ENCODE data around the gene CCDC158.

The CCDC158 gene

GRCh38 chr4:76342191-76342590, 78.8 kb downstream of the CCDC158 start:
- Histone ChIP-seq H4K91ac (ENCODE audit: low read depth, low read length, poor library complexity) (no peak overlapping the region), H3K27me3 (ENCODE audit: control insufficient read depth in 3 of 3, insufficient read depth in 3 of 3, low read depth in 1 of 3, low read length in 3 of 3) (peaks cover 0 to 17% (median 0%) of the 10 kb centered on the region in 3 experiments), H2BK15ac (ENCODE audit: low read length) (no peak overlapping the region), H3K36me3 (replicated peaks in 1 of 2; ENCODE audit: control insufficient read depth in 2 of 2, insufficient read depth in 2 of 2, low read length in 2 of 2) (no peaks in the 10 kb centered on the region), H2AFZ (ENCODE audit: low read length) (no peak overlapping the region), H3K9me3 (replicated peaks in 1 of 2; ENCODE audit: control insufficient read depth in 2 of 2, insufficient read depth in 1 of 2, low read depth in 1 of 2, low read length in 2 of 2) (no peaks in the 10 kb centered on the region), H3K14ac (ENCODE audit: low read length) (no peak overlapping the region), H3K4ac (ENCODE audit: low read length) (no peak overlapping the region), H3K4me1 (ENCODE audit: control insufficient read depth in 2 of 2, insufficient read depth in 1 of 2, low read depth in 1 of 2, low read length in 2 of 2) (peaks cover 4 to 6% of the 10 kb centered on the region in 2 donors), H3K27ac (replicated peaks; ENCODE audit: low read length) (no peak overlapping the region), H3K18ac (ENCODE audit: low read length) (no peak overlapping the region), H2BK120ac (ENCODE audit: low read depth, low read length) (no peak overlapping the region), H2AK5ac (ENCODE audit: low read depth, low read length) (no peak overlapping the region), H3K9ac (ENCODE audit: low read depth, low read length, poor library complexity) (no peak overlapping the region), H3K4me2 (ENCODE audit: insufficient read depth, low read length, poor library complexity, severe bottlenecking) (no peak overlapping the region), H3K4me3 (ENCODE audit: low read length in 2 of 2) (no peak overlapping the region), H3K79me1 (ENCODE audit: low read depth, low read length) (no peaks in the 10 kb centered on the region), H2BK12ac (ENCODE audit: low read length) (no peak overlapping the region), H4K8ac (ENCODE audit: low read depth, low read length) (no peak overlapping the region), H2BK5ac (ENCODE audit: low read length) (no peak overlapping the region), H3K23ac (ENCODE audit: low read depth, low read length, poor library complexity) (no peak overlapping the region)
- DNase-seq (ENCODE audit: low spot score): no peak
- no CpG with 5 or more reads among the region's 1 CpG for WGBS, 2 donors (ENCODE audit: extremely low coverage in 2 of 2, insufficient read length in 2 of 2, insufficient replicate concordance in 1 of 2)

- H3K9ac ChIP-seq (ENCODE audit: low read depth, low read length, poor library complexity): no peak overlapping the region
- DNase-seq (ENCODE audit: low spot score): no peak
- peaks cover 0 to 17% (median 0%) of the 10 kb centered on the region in 3 experiments for H3K27me3 ChIP-seq (ENCODE audit: control insufficient read depth in 3 of 3, insufficient read depth in 3 of 3, low read depth in 1 of 3, low read length in 3 of 3)
- no peak overlapping the region for H3K4ac ChIP-seq (ENCODE audit: low read length)
- H3K9me3 ChIP-seq (replicated peaks in 1 of 2; ENCODE audit: control insufficient read depth in 2 of 2, insufficient read depth in 1 of 2, low read depth in 1 of 2, low read length in 2 of 2): no peaks in the 10 kb centered on the region
- H3K18ac ChIP-seq (ENCODE audit: low read length): no peak overlapping the region
- H3K14ac ChIP-seq (ENCODE audit: low read length): no peak overlapping the region
- no peak overlapping the region for H2BK12ac ChIP-seq (ENCODE audit: low read length)
- H3K36me3 ChIP-seq (replicated peaks in 1 of 2; ENCODE audit: control insufficient read depth in 2 of 2, insufficient read depth in 2 of 2, low read length in 2 of 2): no peaks in the 10 kb centered on the region
- no peak overlapping the region for H2AK5ac ChIP-seq (ENCODE audit: low read depth, low read length)
- no peak overlapping the region for H3K4me3 ChIP-seq (ENCODE audit: low read length in 2 of 2)
- no peak overlapping the region for H4K91ac ChIP-seq (ENCODE audit: low read depth, low read length, poor library complexity)
- no peak overlapping the region for H2AFZ ChIP-seq (ENCODE audit: low read length)
- no peaks in the 10 kb centered on the region for H3K79me1 ChIP-seq (ENCODE audit: low read depth, low read length)
- H2BK120ac ChIP-seq (ENCODE audit: low read depth, low read length): no peak overlapping the region
- H2BK15ac ChIP-seq (ENCODE audit: low read length): no peak overlapping the region
- H2BK5ac ChIP-seq (ENCODE audit: low read length): no peak overlapping the region
- H4K8ac ChIP-seq (ENCODE audit: low read depth, low read length): no peak overlapping the region
- H3K27ac ChIP-seq (replicated peaks; ENCODE audit: low read length): no peak overlapping the region
- no peak overlapping the region for H3K23ac ChIP-seq (ENCODE audit: low read depth, low read length, poor library complexity)
- peaks cover 4 to 6% of the 10 kb centered on the region in 2 donors for H3K4me1 ChIP-seq (ENCODE audit: control insufficient read depth in 2 of 2, insufficient read depth in 1 of 2, low read depth in 1 of 2, low read length in 2 of 2)
- H3K4me2 ChIP-seq (ENCODE audit: insufficient read depth, low read length, poor library complexity, severe bottlenecking): no peak overlapping the region
Measured at GRCh38 chr4:76341063-76341462, 79.9 kb downstream of the CCDC158 start.

GRCh38 chr4:76339364-76339763, 81.6 kb downstream of the CCDC158 start:
- DNase-seq (ENCODE audit: low spot score): no peak
- no peak overlapping the region for H4K91ac ChIP-seq (ENCODE audit: low read depth, low read length, poor library complexity)
- H3K9me3 ChIP-seq (replicated peaks in 1 of 2; ENCODE audit: control insufficient read depth in 2 of 2, insufficient read depth in 1 of 2, low read depth in 1 of 2, low read length in 2 of 2): no peaks in the 10 kb centered on the region
- no peak overlapping the region for H2BK15ac ChIP-seq (ENCODE audit: low read length)
- H3K79me1 ChIP-seq (ENCODE audit: low read depth, low read length): no peaks in the 10 kb centered on the region
- no peak overlapping the region for H2AFZ ChIP-seq (ENCODE audit: low read length)
- H3K27ac ChIP-seq (replicated peaks; ENCODE audit: low read length): no peak overlapping the region
- H2BK120ac ChIP-seq (ENCODE audit: low read depth, low read length): no peak overlapping the region
- H3K23ac ChIP-seq (ENCODE audit: low read depth, low read length, poor library complexity): no peak overlapping the region
- no peak overlapping the region for H3K4ac ChIP-seq (ENCODE audit: low read length)
- WGBS, 2 donors (ENCODE audit: extremely low coverage in 2 of 2, insufficient read length in 2 of 2, insufficient replicate concordance in 1 of 2): no CpG with 5 or more reads among the region's 2 CpGs
- H2AK5ac ChIP-seq (ENCODE audit: low read depth, low read length): no peak overlapping the region
- H3K36me3 ChIP-seq (replicated peaks in 1 of 2; ENCODE audit: control insufficient read depth in 2 of 2, insufficient read depth in 2 of 2, low read length in 2 of 2): no peaks in the 10 kb centered on the region
- no peak overlapping the region for H2BK12ac ChIP-seq (ENCODE audit: low read length)
- H3K4me1 ChIP-seq (ENCODE audit: control insufficient read depth in 2 of 2, insufficient read depth in 1 of 2, low read depth in 1 of 2, low read length in 2 of 2): peaks cover 4 to 6% of the 10 kb centered on the region in 2 donors
- no peak overlapping the region for H3K9ac ChIP-seq (ENCODE audit: low read depth, low read length, poor library complexity)
- H3K4me3 ChIP-seq (ENCODE audit: low read length in 2 of 2): no peak overlapping the region
- H2BK5ac ChIP-seq (ENCODE audit: low read length): no peak overlapping the region
- H3K4me2 ChIP-seq (ENCODE audit: insufficient read depth, low read length, poor library complexity, severe bottlenecking): no peak overlapping the region
- no peak overlapping the region for H4K8ac ChIP-seq (ENCODE audit: low read depth, low read length)
- no peak overlapping the region for H3K18ac ChIP-seq (ENCODE audit: low read length)
- H3K27me3 ChIP-seq (ENCODE audit: control insufficient read depth in 3 of 3, insufficient read depth in 3 of 3, low read depth in 1 of 3, low read length in 3 of 3): peaks cover 0 to 20% (median 0%) of the 10 kb centered on the region in 3 experiments
- H3K14ac ChIP-seq (ENCODE audit: low read length): no peak overlapping the region

- no CpG with 5 or more reads among the region's 3 CpGs for WGBS, 2 donors (ENCODE audit: extremely low coverage in 2 of 2, insufficient read length in 2 of 2, insufficient replicate concordance in 1 of 2)
- Histone ChIP-seq H3K18ac (ENCODE audit: low read length) (no peak overlapping the region), H2BK120ac (ENCODE audit: low read depth, low read length) (no peak overlapping the region), H2BK15ac (ENCODE audit: low read length) (no peak overlapping the region), H3K4me2 (ENCODE audit: insufficient read depth, low read length, poor library complexity, severe bottlenecking) (no peak overlapping the region), H3K27ac (replicated peaks; ENCODE audit: low read length) (no peak overlapping the region), H3K27me3 (ENCODE audit: control insufficient read depth in 3 of 3, insufficient read depth in 3 of 3, low read depth in 1 of 3, low read length in 3 of 3) (peaks cover 0 to 16% (median 0%) of the 10 kb centered on the region in 3 experiments), H3K4me3 (ENCODE audit: low read length in 2 of 2) (no peak overlapping the region), H3K4me1 (ENCODE audit: control insufficient read depth in 2 of 2, insufficient read depth in 1 of 2, low read depth in 1 of 2, low read length in 2 of 2) (peaks cover 4 to 6% of the 10 kb centered on the region in 2 donors), H3K4ac (ENCODE audit: low read length) (no peak overlapping the region), H2BK12ac (ENCODE audit: low read length) (no peak overlapping the region), H3K9me3 (replicated peaks in 1 of 2; ENCODE audit: control insufficient read depth in 2 of 2, insufficient read depth in 1 of 2, low read depth in 1 of 2, low read length in 2 of 2) (no peaks in the 10 kb centered on the region), H2AFZ (ENCODE audit: low read length) (no peak overlapping the region), H4K8ac (ENCODE audit: low read depth, low read length) (no peak overlapping the region), H3K9ac (ENCODE audit: low read depth, low read length, poor library complexity) (no peak overlapping the region), H3K79me1 (ENCODE audit: low read depth, low read length) (no peaks in the 10 kb centered on the region), H3K23ac (ENCODE audit: low read depth, low read length, poor library complexity) (no peak overlapping the region), H2BK5ac (ENCODE audit: low read length) (no peak overlapping the region), H4K91ac (ENCODE audit: low read depth, low read length, poor library complexity) (no peak overlapping the region), H3K36me3 (replicated peaks in 1 of 2; ENCODE audit: control insufficient read depth in 2 of 2, insufficient read depth in 2 of 2, low read length in 2 of 2) (no peaks in the 10 kb centered on the region), H3K14ac (ENCODE audit: low read length) (no peak overlapping the region), H2AK5ac (ENCODE audit: low read depth, low read length) (no peak overlapping the region)
- no peak for DNase-seq (ENCODE audit: low spot score)
Measured at GRCh38 chr4:76334885-76335284, 86.1 kb downstream of the CCDC158 start.
